T-helper 17 cell (primary cell): ENCODE results near the gene RNF215. TPM values are rescaled to one million over a fixed set of nuclear protein-coding genes. Genes with fewer than 3 reads are reported as not detected.
"Not testable (repeated sequence)": the region's sequence is repeated elsewhere in the genome, so short reads cannot be mapped to it uniquely, and the experiment has no call there.

Experiments
- ATAC-seq: fragments of 150-1000 bp; cut with Tn5 transposase; 2 replicates; pipeline ENCODE4 v1.10.0; 2021; ENCODE audit warnings: mild to moderate bottlenecking, moderate library complexity
- DNase-seq, 3 donors: peaks; one replicate each; pipeline versions ENCODE4 v3.0.0 to v3.0.0-alpha.2; 2020 to 2021
- H3K9me3 ChIP-seq: one replicate; pipeline ENCODE4 v1.7.0; 2013; ENCODE audit warnings: low read length, mild to moderate bottlenecking; ENCODE audit not compliant: control insufficient read depth, poor library complexity, severe bottlenecking
- H3K27ac Mint-ChIP-seq: one replicate; pipeline ENCODE4 v1.8.0; 2022; ENCODE audit warnings: mild to moderate bottlenecking, moderate library complexity, mixed read lengths
- H3K27me3 Mint-ChIP-seq: one replicate; pipeline ENCODE4 v1.8.0; 2022; ENCODE audit warnings: mixed read lengths
- H3K36me3 Mint-ChIP-seq: one replicate; pipeline ENCODE4 v1.8.0; 2022; ENCODE audit warnings: low read depth, mixed read lengths
- H3K4me1 Mint-ChIP-seq: one replicate; pipeline ENCODE4 v1.8.0; 2022; ENCODE audit warnings: mild to moderate bottlenecking, mixed read lengths
- H3K4me3 Mint-ChIP-seq: one replicate; pipeline ENCODE4 v1.8.0; 2022; ENCODE audit warnings: mild to moderate bottlenecking, moderate library complexity, mixed read lengths
- total RNA-seq, 4 donors: library from RNA in 2 of 4; stranded (reverse) in 2 of 4; gene quantifications; one replicate each; pipeline ENCODE4 v1.2.3 and lab custom pipeline; 2022 to 2026

Gene RNF215
- total RNA-seq, 2 donors from 2014 or later: 4.9 to 12.3 TPM

GRCh38 chr22:30338341-30338740 is 48.9 kb downstream of the RNF215 start:
- not testable (repeated sequence) for ATAC-seq, DNase-seq, H3K27me3 Mint-ChIP-seq, H3K9me3 ChIP-seq, H3K4me1 Mint-ChIP-seq
- Mint-ChIP-seq H3K4me3 (peak overlapping the region; percentile 12), H3K36me3 (peaks cover 11% of the 10 kb centered on the region), H3K27ac (peak overlapping the region; percentile 81)

GRCh38 chr22:30337461-30337778 is 49.8 kb downstream of the RNF215 start:
- Mint-ChIP-seq H3K4me1 (no peaks in the 10 kb centered on the region), H3K36me3 (peaks cover 8% of the 10 kb centered on the region), H3K4me3 (no peak overlapping the region), H3K27me3 (no peaks in the 10 kb centered on the region), H3K27ac (peak overlapping the region; percentile 81)
- H3K9me3 ChIP-seq: no peaks in the 10 kb centered on the region
- ATAC-seq: no peak
- no peak for DNase-seq

- peak overlapping the region; percentile 14 for H3K27ac Mint-ChIP-seq
- no peaks in the 10 kb centered on the region for H3K9me3 ChIP-seq
- ATAC-seq (no peak), DNase-seq (no peak)
- H3K27me3 Mint-ChIP-seq: no peaks in the 10 kb centered on the region
- H3K4me1 Mint-ChIP-seq: no peaks in the 10 kb centered on the region
- peaks cover 5% of the 10 kb centered on the region for H3K36me3 Mint-ChIP-seq
- no peak overlapping the region for H3K4me3 Mint-ChIP-seq
These were observed 50.3 kb downstream of the RNF215 start for GRCh38 chr22:30336752-30337460.

- no peaks in the 10 kb centered on the region for H3K9me3 ChIP-seq
- ATAC-seq (no peak), DNase-seq (no peak)
- peaks cover 4% of the 10 kb centered on the region for H3K4me1 Mint-ChIP-seq
- H3K27me3 Mint-ChIP-seq: no peaks in the 10 kb centered on the region
- no peak overlapping the region for H3K27ac Mint-ChIP-seq
- H3K36me3 Mint-ChIP-seq: peaks cover 5% of the 10 kb centered on the region
- no peak overlapping the region for H3K4me3 Mint-ChIP-seq
These were observed 52.0 kb downstream of the RNF215 start for GRCh38 chr22:30335236-30335635.

GRCh38 chr22:30334646-30335045 is 52.6 kb downstream of the RNF215 start:
- Mint-ChIP-seq H3K36me3 (peaks cover 5% of the 10 kb centered on the region), H3K27ac (peak overlapping the region; percentile 56)

GRCh38 chr22:30333707-30334087 is 53.5 kb downstream of the RNF215 start:
- H3K36me3 Mint-ChIP-seq: peaks cover 5% of the 10 kb centered on the region
- peak overlapping the region; percentile 56 for H3K27ac Mint-ChIP-seq
- ATAC-seq (no peak), DNase-seq (no peak)
- no peaks in the 10 kb centered on the region for H3K9me3 ChIP-seq
- peaks cover 4% of the 10 kb centered on the region for H3K4me1 Mint-ChIP-seq
- H3K4me3 Mint-ChIP-seq: no peak overlapping the region
- H3K27me3 Mint-ChIP-seq: no peaks in the 10 kb centered on the region

More at GRCh38 chr22:30334646-30335045, 52.6 kb downstream of the RNF215 start:
- ATAC-seq (no peak), DNase-seq (no peak)
- Mint-ChIP-seq H3K27me3 (no peaks in the 10 kb centered on the region), H3K4me1 (peaks cover 4% of the 10 kb centered on the region), H3K4me3 (no peak overlapping the region)
- no peaks in the 10 kb centered on the region for H3K9me3 ChIP-seq

- no peaks in the 10 kb centered on the region for H3K9me3 ChIP-seq
- peaks cover 5% of the 10 kb centered on the region for H3K36me3 Mint-ChIP-seq
- DNase-seq: no peak
- H3K27ac Mint-ChIP-seq: peak overlapping the region; percentile 37
- H3K4me3 Mint-ChIP-seq: no peak overlapping the region
- H3K4me1 Mint-ChIP-seq: peaks cover 5% of the 10 kb centered on the region
- no peak for ATAC-seq
- no peaks in the 10 kb centered on the region for H3K27me3 Mint-ChIP-seq
These were observed 54.1 kb downstream of the RNF215 start for GRCh38 chr22:30332994-30333706.

- no peaks in the 10 kb centered on the region for H3K9me3 ChIP-seq
- DNase-seq: no peak
- Mint-ChIP-seq H3K4me3 (peak overlapping the region; percentile 36), H3K27ac (peak overlapping the region; percentile 37), H3K27me3 (no peaks in the 10 kb centered on the region), H3K36me3 (peaks cover 5% of the 10 kb centered on the region), H3K4me1 (peaks cover 10% of the 10 kb centered on the region)
- ATAC-seq: no peak
These were observed 54.7 kb downstream of the RNF215 start for GRCh38 chr22:30332551-30332950.

Other genes starting within 250 kb of the RNF215 start
- 1 to 10 TPM; 1.8 to 5.3 TPM for gene LIF, start 140.7 kb downstream of the RNF215 start, total RNA-seq
- gene OSM, start 120.6 kb downstream of the RNF215 start, total RNA-seq: 10 to 100 TPM; 29.1 to 35.2 TPM
- 10 to 100 TPM; 10.6 to 12.4 TPM for gene CASTOR1, start 97.9 kb downstream of the RNF215 start, total RNA-seq
- 10 to 100 TPM; 46.9 to 63.1 TPM for gene TBC1D10A, start 60.5 kb downstream of the RNF215 start, total RNA-seq
- gene SF3A1, start 30.5 kb downstream of the RNF215 start, total RNA-seq: 100 to 1,000 TPM; 317 to 372 TPM
- gene CCDC157, start 30.4 kb downstream of the RNF215 start, total RNA-seq: 1 to 10 TPM; 6.7 to 9.4 TPM
- 10 to 100 TPM; 37.2 to 62.6 TPM for gene SEC14L2, start 9.6 kb upstream of the RNF215 start, total RNA-seq
- gene MTFP1, start 38.4 kb upstream of the RNF215 start, total RNA-seq: 10 to 100 TPM; 54.3 to 69.4 TPM
- not detected for gene SEC14L3, start 84.6 kb upstream of the RNF215 start, total RNA-seq
- not detected for gene SEC14L4, start 118.3 kb upstream of the RNF215 start, total RNA-seq
- not detected for gene SEC14L6, start 159.3 kb upstream of the RNF215 start, total RNA-seq
- not detected for gene GAL3ST1, start 187.3 kb upstream of the RNF215 start, total RNA-seq
- 10 to 100 TPM; 35.9 to 37.8 TPM for gene PES1, start 204.5 kb upstream of the RNF215 start, total RNA-seq
- under 1 TPM; 0.55 to 0.65 TPM for gene TCN2, start 219.8 kb upstream of the RNF215 start, total RNA-seq
- gene SLC35E4, start 248.4 kb upstream of the RNF215 start, total RNA-seq: 1 to 10 TPM; 3.8 to 5.7 TPM